ENCODE measurements around the gene XKR7.
A peak's percentile ranks its signal among the peaks of the same experiment; 100 is the strongest.
"Not testable (repeated sequence)": the region's sequence is repeated elsewhere in the genome, so short reads cannot be mapped to it uniquely, and the experiment has no call there.

XKR7 gene

GRCh38 chr20:31967830-31968249 lies at the start of gene XKR7:
Gene XKR7, plus strand, starts transcription at chr20:31968151. Its CDS starts 25 bp downstream, at chr20:31968176.
- peak in 8 of 56 donors; percentile 11 to 44 (median 18) for DNase-seq

DNA sequence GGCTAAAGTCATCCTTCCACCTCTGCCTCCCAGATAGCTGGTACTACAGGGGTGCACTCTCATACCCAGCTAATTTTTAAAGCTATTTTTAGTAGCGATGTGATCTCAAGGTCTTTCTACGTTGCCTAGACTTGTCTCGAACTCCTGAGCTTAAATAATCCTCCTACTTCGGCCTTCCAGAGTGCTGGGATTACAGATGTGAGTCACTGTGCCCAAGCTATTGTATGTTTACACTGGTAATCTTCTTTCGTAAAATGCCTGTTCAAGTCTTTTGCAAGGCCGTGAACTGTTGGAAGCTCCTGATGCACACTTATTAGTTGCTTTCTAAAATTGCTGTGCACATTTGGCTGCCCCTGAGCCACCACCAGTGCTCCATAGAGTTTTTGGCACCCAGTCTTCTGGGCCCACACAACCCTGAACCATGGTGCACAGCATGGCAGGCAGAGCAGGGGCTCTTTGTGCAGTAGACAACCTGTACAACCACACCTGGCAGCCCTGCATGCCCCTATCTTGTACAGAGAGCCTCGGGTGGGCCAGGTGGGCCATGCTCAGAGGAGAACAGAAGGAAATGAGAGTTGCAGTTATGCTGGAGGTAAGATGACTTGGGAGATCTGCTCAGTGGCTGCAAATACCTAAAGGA lies 49.4 kb upstream of the XKR7 start:
- no peak for DNase-seq

- no peak for DNase-seq
These were observed 48.4 kb upstream of the XKR7 start for GRCh38 chr20:31919410-31920155.

DNA sequence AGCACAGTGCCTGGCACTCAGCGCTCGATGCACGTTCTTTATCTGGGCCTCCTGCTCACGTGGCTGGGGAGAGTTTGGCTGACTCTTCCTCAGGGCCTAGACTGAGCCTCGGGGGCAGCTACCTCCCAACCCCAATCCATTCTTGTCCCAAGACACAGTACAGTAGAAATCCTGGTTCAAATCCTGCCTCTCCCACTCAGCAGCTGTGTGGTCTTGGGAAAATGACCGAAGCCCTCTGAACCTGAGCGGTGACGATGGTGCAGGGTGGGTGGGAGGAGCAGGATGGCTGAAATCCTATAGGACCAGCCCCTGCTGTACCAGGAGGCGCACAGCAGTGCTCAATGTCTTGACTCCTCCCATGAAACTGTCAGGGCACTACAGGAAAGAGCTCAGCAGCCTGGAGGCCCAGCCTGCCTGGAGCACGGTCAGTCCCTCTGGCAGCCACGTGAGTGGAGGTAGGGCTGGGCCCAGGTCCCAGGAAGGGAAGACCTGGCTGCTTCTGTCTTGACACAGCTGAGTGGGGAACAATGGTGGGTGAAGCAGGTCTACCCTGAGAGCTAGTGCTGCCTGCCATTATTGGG lies 47.6 kb upstream of the XKR7 start:
- no peak for DNase-seq

DNA sequence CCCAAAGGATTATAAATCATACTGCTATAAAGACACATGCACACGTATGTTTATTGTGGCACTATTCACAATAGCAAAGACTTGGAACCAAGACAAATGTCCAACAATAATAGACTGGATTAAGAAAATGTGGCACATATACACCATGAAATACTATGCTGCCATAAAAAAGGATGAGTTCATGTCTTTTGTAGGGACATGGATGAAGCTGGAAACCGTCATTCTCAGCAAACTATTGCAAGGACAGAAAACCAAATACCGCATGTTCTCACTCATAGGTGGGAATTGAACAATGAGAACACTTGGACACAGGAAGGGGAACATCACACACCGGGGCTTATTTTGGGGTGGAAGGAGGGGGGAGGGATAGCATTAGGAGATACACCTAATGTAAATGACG lies 46.5 kb upstream of the XKR7 start:
- DNase-seq, result not testable (repeated sequence)

GRCh38 chr20:31922181-31922580 lies 45.8 kb upstream of the XKR7 start:
- DNase-seq, result no peak

DNA sequence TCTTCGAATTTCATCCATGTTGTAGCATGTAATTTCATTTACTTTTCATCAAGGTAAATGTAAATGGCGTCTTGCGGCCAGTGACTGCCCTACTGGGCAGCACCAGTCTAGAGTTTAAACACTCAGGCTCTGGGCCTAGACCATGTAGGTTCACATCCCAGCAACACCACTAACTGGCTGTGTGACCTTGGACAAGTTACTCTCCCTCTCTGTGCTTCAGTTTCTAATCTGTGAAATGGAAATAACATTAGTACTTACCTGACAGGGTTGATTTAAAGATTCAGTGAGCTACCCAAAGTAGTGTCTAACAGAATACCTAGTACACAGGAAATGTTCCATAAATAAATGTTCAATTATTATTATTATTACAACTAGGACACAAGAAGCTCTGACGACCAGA lies 45.4 kb upstream of the XKR7 start:
- DNase-seq, result no peak

DNA sequence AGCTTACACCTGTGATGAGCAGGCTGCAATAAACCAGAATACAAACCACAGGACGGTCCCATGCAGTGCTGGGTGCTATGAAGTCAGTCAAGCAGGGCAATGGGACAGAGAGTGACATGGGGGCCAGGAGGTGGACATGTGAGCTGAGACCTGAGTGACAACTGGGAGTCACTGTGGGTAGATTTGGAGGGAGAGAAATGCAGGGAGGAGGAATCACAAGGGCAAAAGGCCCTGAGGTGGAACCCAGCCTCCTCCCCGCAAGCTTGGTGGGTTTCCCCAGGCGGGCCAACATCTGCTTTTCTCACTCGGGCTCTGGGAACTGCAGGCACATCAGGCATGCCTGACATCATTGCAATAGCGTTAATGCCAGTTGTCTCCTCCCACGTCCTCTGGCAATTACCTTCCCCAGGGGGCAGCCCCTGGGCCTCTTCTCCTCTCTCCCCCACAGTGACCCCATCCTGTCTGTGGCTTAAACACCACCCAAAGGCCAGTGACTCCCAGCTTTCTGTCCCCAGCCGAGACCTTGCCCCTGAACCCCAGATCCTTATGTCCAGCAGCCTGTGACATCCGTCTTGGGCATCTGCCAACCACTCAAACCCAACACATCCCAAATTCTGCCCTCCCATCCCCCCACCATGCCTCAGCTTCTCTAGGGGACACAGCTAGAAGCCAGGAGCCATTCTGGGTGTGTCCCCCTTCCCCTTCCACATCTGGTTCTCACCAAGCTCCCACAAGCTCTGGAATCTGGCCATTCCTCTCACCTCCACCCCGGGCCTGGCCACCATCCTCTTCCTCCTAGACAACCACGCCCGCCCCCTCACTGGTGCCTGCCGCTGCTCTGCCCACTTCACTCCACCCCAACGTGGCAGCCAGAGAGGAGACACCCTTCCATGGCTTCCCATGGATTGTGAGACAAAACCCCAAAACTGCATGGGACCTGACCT lies 44.3 kb upstream of the XKR7 start:
- DNase-seq, result no peak

DNA sequence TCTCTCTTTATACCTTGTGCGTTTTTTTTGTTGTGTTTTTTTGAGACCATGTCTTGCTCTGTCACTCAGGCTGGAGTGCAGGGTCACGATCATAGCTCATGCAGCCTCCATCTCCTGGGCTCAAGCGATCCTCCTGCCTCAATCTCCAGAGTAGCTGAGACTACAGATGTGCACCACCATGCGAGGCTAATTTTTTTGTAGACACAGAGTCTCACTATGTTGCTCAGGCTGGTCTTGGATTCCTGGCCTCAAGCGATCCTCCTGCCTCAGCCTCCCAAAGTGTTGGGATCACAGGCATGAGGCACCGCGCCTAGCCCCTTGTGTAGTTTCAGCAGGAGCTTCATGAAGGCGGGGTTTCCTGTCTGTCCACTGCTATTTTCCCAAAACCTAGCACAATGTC lies 43.4 kb upstream of the XKR7 start:
- no peak for DNase-seq

GRCh38 chr20:31925631-31926030 lies 42.3 kb upstream of the XKR7 start:
- no peak for DNase-seq

GRCh38 chr20:31926493-31926892 lies 41.5 kb upstream of the XKR7 start:
- no peak for DNase-seq

DNA sequence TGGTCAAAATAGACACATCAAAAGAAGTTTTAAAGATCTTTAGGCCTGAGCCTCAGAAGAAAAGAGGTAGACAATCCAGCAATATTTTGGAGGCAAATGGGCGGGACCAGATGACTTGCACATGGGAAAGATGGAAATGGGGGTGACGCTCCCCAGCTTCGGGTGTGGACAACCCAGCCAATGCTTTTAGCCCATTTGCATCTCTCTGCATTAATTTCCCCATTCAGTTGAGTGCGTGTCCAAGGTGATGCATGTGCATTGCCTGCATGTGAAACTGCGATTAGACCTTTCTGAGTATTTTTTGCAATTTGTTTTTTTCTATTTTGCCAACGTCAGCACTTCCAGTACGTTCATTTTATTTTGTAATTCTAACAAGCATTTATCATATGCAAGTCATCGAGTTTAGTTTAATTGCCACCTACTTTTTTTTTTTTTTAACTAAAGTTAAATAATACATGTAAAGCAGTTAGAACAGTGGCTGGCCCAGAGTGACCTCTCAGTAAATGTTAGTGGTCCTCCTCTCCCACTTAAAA lies 40.3 kb upstream of the XKR7 start:
- DNase-seq, result no peak

GRCh38 chr20:31929631-31930030 lies 38.3 kb upstream of the XKR7 start:
- DNase-seq, result not testable (repeated sequence)

- DNase-seq, result no peak
These were observed 37.2 kb upstream of the XKR7 start for GRCh38 chr20:31930779-31931178.

DNA sequence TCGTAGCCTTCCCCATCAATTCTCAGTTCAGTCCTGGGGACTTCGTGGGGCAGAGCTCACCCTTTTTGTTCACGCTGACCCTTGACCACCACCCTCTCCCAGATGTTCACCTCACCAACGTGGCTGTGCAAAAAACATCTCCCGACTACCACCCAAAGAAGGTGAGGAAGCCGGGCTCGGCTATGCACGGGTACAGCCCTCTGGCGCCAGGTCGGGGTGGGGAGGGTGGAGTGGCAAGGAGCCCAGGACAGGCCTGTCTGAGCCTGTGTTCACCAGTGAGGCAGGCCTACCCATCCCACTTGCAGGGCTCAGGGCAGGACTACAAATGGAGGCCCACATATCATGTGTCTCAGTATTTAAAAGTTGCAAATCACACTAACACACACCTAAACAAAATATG lies 34.3 kb upstream of the XKR7 start:
- DNase-seq, result no peak

DNA sequence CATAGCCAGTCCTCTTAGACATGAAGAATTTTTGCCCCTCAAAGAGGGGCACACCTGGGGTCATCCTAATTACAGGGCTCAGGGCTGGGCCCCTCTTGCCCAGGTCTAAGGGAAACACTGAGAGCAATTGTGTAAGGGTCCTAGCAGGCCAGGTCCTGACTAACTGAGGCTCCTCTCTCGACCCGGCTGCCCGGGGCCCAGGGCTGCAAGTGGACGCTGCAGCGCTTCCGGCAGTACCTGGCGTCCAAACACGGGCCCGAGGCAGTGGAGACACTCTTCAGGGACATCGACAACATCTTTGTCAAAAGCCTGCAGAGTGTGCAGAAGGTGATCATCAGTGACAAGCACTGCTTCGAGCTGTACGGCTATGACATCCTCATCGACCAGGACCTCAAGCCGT lies 33.5 kb upstream of the XKR7 start:
- no peak for DNase-seq

- no peak for DNase-seq
These were observed 32.8 kb upstream of the XKR7 start for GRCh38 chr20:31934968-31935764.

DNA sequence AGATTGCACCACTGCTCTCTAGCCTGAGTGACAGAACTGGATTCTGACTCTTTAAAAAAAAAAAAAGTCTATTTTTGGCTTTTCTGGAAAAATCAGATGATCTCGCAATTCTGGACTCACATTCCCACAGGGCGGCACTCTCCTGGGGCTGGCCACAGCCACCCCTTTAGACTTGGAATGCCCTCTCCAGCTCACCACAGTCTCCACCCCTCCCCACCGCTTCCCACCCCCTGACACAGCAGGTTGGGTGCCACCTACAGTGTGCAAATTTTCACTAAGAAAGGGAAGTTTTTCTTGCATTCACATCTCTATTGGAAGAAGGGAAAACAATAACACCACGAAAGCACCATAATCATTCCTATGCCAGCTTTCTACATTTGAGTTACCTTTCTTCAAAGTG lies 31.5 kb upstream of the XKR7 start:
- no peak for DNase-seq

- DNase-seq, result no peak
These were observed 30.1 kb upstream of the XKR7 start for GRCh38 chr20:31937820-31938219.

DNA sequence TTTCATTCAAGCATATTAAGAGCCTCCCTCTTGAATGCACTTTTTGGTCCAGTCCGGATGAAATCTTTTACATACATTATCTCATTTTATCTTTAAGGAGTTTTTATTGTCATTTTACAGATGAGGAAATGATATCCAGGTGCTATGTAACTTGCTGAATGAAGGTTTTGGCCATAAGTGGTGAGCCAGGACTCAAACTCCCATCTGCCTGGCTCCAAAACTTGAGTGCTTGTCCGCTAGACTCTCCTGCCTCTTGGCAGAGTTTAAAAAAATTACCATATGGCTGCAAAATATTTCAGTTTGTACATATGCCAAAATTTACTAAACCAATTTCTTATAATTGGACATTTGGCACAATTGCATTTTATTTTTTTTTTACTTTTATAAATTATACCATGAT lies 28.3 kb upstream of the XKR7 start:
- DNase-seq, result no peak
